ENCODE data around the gene ATP2B2.

DNA sequence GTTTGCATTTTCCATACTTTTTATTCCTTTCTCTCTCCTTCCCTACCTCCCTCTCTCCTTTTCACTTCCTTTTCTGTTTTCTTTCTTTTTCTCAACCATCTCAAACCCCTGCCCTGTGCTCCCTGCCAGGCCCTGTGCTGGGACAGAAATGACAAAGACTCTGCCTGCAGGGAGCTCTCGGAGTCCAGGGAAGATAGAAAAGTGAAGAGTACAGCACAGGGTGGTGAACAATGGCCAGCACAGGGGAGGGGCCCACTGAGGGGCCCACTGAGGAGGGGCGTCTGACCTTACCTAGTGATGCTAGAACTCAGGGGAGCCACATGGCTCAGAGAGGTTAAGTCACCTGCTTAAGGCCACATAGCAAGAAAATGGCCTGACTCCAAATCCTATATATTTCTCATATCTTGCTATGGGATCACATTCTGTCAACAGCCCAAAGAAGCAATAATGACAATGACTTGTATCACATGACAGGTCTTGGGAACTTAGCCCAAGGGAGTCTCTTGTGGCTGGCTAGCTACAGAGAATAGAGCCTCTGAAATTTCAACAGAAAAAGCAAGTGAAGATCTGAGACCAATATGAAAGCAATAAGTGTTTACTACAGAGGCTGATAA lies 44.3 kb upstream of the ATP2B2 start:
- no peak for TF ChIP-seq POLR2A (IDR thresholded peaks at IDR 0.05; ENCODE audit: low read length)
- no peak for TF ChIP-seq GATA1 (IDR thresholded peaks at IDR 0.05; ENCODE audit: low read depth, low read length)

Data from erythroblast (primary cell).